Rectal smooth muscle tissue (tissue), 1 donor: ENCODE measurements around the gene GREB1L.

Source experiments
- H3K27ac ChIP-seq: one replicate; pipeline ENCODE4 v1.7.0; 2013; ENCODE audit warnings: low read depth, low read length, inconsistent platforms
- H3K27me3 ChIP-seq: one replicate; pipeline ENCODE4 v1.7.0; 2013; ENCODE audit warnings: low read length; ENCODE audit not compliant: control insufficient read depth, insufficient read depth
- H3K36me3 ChIP-seq: one replicate; pipeline ENCODE4 v1.7.0; 2013; ENCODE audit warnings: low read length; ENCODE audit not compliant: control insufficient read depth, insufficient read depth
- H3K4me1 ChIP-seq: one replicate; pipeline ENCODE4 v1.7.0; 2013; ENCODE audit warnings: low read length; ENCODE audit not compliant: control insufficient read depth, insufficient read depth
- H3K4me3 ChIP-seq: one replicate; pipeline ENCODE4 v1.7.0; 2013; ENCODE audit warnings: low read length
- H3K9ac ChIP-seq: one replicate; pipeline ENCODE4 v1.7.0; 2013; ENCODE audit warnings: low read length

The GREB1L gene

GRCh38 chr18:21444465-21445212, 202.6 kb downstream of the GREB1L start:
- Histone ChIP-seq H3K4me1 (no peaks in the 10 kb centered on the region), H3K4me3 (no peak overlapping the region), H3K9ac (no peak overlapping the region), H3K36me3 (no peaks in the 10 kb centered on the region), H3K27ac (no peak overlapping the region), H3K27me3 (no peaks in the 10 kb centered on the region)

DNA sequence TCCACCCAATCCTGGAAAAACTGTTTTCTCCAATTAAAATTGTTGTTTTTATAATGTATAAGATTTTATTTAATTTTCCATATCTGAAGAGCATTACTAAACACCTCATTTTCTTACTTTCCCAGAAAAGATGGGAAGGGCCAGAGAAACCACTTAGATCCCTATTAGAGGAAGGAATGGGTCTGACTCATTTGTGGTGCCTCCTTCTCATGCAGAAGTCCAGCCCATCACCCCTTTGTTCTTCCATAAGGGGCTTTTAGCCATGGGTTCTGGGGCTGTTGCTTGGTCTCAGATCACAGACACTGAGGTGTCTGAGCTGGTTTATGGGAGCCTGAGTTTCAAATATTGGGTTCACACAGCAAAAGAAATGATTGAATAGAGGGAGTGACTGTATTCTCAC, 206.3 kb downstream of the GREB1L start:
- Histone ChIP-seq H3K27me3 (no peaks in the 10 kb centered on the region), H3K36me3 (no peaks in the 10 kb centered on the region), H3K27ac (no peak overlapping the region), H3K4me3 (no peak overlapping the region), H3K4me1 (peaks cover 7% of the 10 kb centered on the region), H3K9ac (no peak overlapping the region)

- Histone ChIP-seq H3K27me3 (no peaks in the 10 kb centered on the region), H3K36me3 (no peaks in the 10 kb centered on the region), H3K4me1 (peaks cover 10% of the 10 kb centered on the region), H3K27ac (no peak overlapping the region), H3K9ac (no peak overlapping the region), H3K4me3 (no peak overlapping the region)
These were observed 207.6 kb downstream of the GREB1L start for GRCh38 chr18:21449367-21450290.

DNA sequence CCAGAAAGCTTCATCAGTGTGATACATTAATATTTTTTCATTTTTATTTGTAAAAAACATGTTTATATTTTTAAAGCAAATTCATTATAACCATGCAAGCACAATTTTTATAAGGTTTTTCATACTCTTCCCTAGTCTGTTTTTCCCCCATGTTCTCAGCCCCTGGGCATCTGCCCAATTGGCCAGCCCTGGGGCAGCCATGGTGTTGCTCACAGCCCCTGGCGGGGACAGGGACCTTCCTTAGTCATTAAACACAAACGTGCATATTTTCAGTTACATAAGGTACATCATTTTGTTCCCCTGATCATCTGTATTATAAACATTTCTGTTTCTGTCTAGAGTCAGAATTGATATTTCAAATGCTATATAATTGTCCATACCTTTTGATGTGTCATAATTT, 208.5 kb downstream of the GREB1L start:
- Histone ChIP-seq H3K4me3 (no peak overlapping the region), H3K9ac (no peak overlapping the region), H3K36me3 (no peaks in the 10 kb centered on the region), H3K27me3 (no peaks in the 10 kb centered on the region), H3K4me1 (peaks cover 10% of the 10 kb centered on the region), H3K27ac (no peak overlapping the region)

GRCh38 chr18:21450913-21451312, 208.9 kb downstream of the GREB1L start:
- Histone ChIP-seq H3K27ac (no peak overlapping the region), H3K4me1 (peaks cover 10% of the 10 kb centered on the region), H3K27me3 (no peaks in the 10 kb centered on the region), H3K36me3 (no peaks in the 10 kb centered on the region), H3K4me3 (no peak overlapping the region), H3K9ac (no peak overlapping the region)

DNA sequence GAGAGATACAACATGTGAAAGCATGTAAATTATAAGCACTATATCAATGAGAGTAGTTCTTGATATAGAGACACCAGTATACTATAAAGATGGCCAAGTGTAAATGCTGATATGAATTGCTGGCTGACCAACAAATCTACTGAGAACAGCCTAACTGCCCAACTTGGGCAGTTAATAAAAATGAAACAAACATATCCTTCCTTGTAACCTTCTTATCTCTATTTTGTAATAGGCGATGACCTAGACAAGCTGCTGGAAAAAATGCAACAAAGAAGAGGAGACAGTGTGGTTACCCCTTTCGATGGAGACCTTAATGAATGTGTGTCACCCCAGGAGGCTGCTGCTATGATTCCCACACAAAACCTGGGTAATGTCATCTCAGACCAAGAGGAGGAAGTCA, 209.8 kb downstream of the GREB1L start:
- Histone ChIP-seq H3K4me3 (no peak overlapping the region), H3K27ac (no peak overlapping the region), H3K27me3 (no peaks in the 10 kb centered on the region), H3K36me3 (no peaks in the 10 kb centered on the region), H3K9ac (no peak overlapping the region), H3K4me1 (peaks cover 10% of the 10 kb centered on the region)

GRCh38 chr18:21452276-21452780, 210.3 kb downstream of the GREB1L start:
- H3K4me3 ChIP-seq, result no peak overlapping the region
- no peaks in the 10 kb centered on the region for H3K36me3 ChIP-seq
- H3K27me3 ChIP-seq, result no peaks in the 10 kb centered on the region
- peaks cover 10% of the 10 kb centered on the region for H3K4me1 ChIP-seq
- no peak overlapping the region for H3K9ac ChIP-seq
- H3K27ac ChIP-seq, result no peak overlapping the region

DNA sequence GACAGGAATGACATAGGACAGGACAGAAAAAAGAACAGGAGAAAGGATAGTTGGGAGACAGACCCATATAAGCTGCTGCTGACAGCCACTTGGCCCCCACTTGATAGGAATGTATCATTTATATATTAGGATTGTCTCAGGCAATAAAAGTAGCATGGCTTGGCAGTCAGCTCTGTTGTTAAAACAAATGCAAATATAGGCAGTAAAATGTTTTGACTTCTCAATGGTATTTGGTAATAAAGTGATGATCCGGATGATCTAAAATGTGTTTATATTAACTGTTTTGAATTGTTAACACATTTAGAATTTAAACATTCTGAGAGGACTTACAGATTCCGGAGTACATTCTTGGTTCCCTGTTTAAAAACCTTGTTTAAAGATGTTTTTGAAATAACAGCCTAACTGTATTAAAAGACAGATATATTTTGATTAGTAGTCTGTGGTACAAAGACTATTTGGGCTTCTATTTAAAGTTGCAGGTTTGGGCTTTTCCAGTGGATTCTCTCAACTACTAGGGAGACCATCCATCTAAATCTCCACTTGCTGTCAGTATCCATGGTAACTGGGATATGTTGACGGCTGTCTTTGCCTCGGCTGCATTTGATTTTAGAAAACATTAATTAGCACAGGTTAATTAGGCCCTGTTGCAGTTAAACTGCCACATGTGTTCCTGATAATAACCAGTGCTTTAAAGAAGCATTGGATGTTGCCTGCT, 210.9 kb downstream of the GREB1L start:
- H3K9ac ChIP-seq, result no peak overlapping the region
- no peaks in the 10 kb centered on the region for H3K36me3 ChIP-seq
- H3K4me3 ChIP-seq, result no peak overlapping the region
- H3K4me1 ChIP-seq, result peaks cover 10% of the 10 kb centered on the region
- H3K27ac ChIP-seq, result peak overlapping the region; percentile 4
- no peaks in the 10 kb centered on the region for H3K27me3 ChIP-seq

GRCh38 chr18:21453511-21453901, 211.5 kb downstream of the GREB1L start:
- no peak overlapping the region for H3K9ac ChIP-seq
- H3K36me3 ChIP-seq, result no peaks in the 10 kb centered on the region
- H3K4me3 ChIP-seq, result no peak overlapping the region
- H3K27me3 ChIP-seq, result no peaks in the 10 kb centered on the region
- peaks cover 10% of the 10 kb centered on the region for H3K4me1 ChIP-seq
- H3K27ac ChIP-seq, result peak overlapping the region; percentile 4

- peaks cover 10% of the 10 kb centered on the region for H3K4me1 ChIP-seq
- no peaks in the 10 kb centered on the region for H3K36me3 ChIP-seq
- H3K4me3 ChIP-seq, result no peak overlapping the region
- no peaks in the 10 kb centered on the region for H3K27me3 ChIP-seq
- H3K9ac ChIP-seq, result no peak overlapping the region
- H3K27ac ChIP-seq, result no peak overlapping the region
These were observed 212.7 kb downstream of the GREB1L start for GRCh38 chr18:21454725-21455124.

DNA sequence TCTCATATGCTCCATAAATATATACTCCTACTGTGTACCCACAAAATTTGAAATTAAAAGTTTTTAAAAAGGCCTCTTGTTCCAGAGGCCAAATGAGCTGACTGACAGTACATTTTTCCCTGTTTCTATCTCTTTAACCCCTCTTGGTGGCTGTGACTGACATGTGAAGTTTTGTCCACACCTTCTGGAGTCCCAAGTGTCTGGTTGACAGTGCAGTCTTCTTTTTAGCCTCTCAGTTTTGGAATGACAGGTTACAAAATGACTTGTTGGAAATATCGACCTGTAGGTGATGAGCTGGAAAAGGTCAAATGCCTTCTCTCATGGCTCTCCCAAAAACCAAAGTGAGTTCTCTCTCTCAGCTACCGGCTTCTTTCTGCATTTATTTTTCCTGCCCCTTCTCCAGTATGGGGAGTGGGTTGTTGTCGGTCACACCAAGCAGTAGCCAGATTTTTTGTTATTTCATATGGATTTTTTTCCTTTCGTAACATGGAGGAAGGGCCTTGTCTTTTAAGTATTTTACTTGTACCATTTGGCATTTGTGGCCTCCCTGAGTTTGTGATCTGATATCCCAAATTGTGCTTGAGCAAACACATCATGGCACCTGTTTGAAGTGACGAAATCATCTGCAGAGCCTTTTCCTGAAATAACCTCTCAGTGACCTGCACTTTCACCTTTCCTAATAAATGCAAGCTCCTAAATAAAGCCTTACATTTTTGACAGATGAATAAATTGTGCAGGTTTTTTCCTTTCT, 214.6 kb downstream of the GREB1L start:
- H3K27ac ChIP-seq, result no peak overlapping the region
- peaks cover 10% of the 10 kb centered on the region for H3K4me1 ChIP-seq
- no peak overlapping the region for H3K9ac ChIP-seq

DNA sequence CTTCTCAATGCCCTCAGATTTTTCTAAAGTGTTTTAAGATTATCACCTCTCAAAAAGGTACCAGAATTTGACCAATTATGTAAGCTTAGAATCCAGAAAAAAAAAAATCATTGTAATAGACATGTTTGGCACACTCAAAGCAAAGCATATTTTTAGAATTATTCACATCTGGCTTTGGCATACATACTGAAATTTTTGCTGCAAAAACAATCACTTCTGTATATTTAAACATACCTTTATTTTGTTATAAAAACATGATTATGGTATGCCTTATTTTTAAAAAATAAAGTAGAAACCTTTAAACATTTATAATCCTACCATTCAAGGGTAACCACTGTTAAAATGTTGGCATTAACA, 215.1 kb downstream of the GREB1L start:
- H3K4me1 ChIP-seq, result peaks cover 10% of the 10 kb centered on the region
- no peak overlapping the region for H3K9ac ChIP-seq

More for the DNA sequence above, 214.6 kb downstream of the GREB1L start:
- no peaks in the 10 kb centered on the region for H3K27me3 ChIP-seq
- no peak overlapping the region for H3K4me3 ChIP-seq
- H3K36me3 ChIP-seq, result no peaks in the 10 kb centered on the region

More for the DNA sequence above, 215.1 kb downstream of the GREB1L start:
- Histone ChIP-seq H3K27ac (no peak overlapping the region), H3K36me3 (no peaks in the 10 kb centered on the region), H3K27me3 (no peaks in the 10 kb centered on the region), H3K4me3 (no peak overlapping the region)
